Endodermal cell (in vitro differentiated cells): Measurements from ENCODE around the gene ZEB2. TPM values are rescaled to one million over a fixed set of nuclear protein-coding genes. Genes with fewer than 3 reads are reported as not detected.

Experiments
- DNase-seq: peaks from one replicate; pipeline ENCODE4 v3.0.0-alpha.2; 2017
- H3K27ac ChIP-seq: 2 replicates; pipeline ENCODE4 v1.5.1; 2013; ENCODE audit warnings: mild to moderate bottlenecking, low read depth, low read length, moderate library complexity
- H3K27me3 ChIP-seq: 2 replicates; pipeline ENCODE4 v1.6.1; 2013; ENCODE audit warnings: mild to moderate bottlenecking, low read length, moderate library complexity; ENCODE audit not compliant: insufficient read depth, control insufficient read depth, poor library complexity, severe bottlenecking
- H3K36me3 ChIP-seq: 2 replicates; pipeline ENCODE4 v1.7.0; 2013; ENCODE audit warnings: mild to moderate bottlenecking, low read length, moderate library complexity; ENCODE audit not compliant: control insufficient read depth, insufficient read depth
- H3K4me1 ChIP-seq: one replicate; pipeline ENCODE4 v1.7.0; 2013; ENCODE audit warnings: low read length; ENCODE audit not compliant: control insufficient read depth, insufficient read depth
- H3K4me3 ChIP-seq: 2 replicates; pipeline ENCODE4 v1.5.1; 2013; ENCODE audit warnings: mild to moderate bottlenecking, low read length, moderate library complexity
- H3K9ac ChIP-seq: 2 replicates; pipeline ENCODE4 v1.6.1; 2013; ENCODE audit warnings: mild to moderate bottlenecking, low read length, moderate library complexity; ENCODE audit not compliant: poor library complexity, severe bottlenecking; ENCODE audit errors: extremely low read depth
- H3K9me3 ChIP-seq: 2 replicates; pipeline ENCODE4 v1.6.1; 2013; ENCODE audit warnings: mild to moderate bottlenecking, low read length, moderate library complexity; ENCODE audit not compliant: control insufficient read depth
- H3K27ac Mint-ChIP-seq: 2 replicates; pipeline ENCODE4 v1.8.0; 2020; ENCODE audit warnings: mixed read lengths
- H3K27me3 Mint-ChIP-seq: 2 replicates; pipeline ENCODE4 v1.8.0; 2021; ENCODE audit warnings: mild to moderate bottlenecking, mixed read lengths; ENCODE audit not compliant: insufficient read depth
- H3K36me3 Mint-ChIP-seq: 2 replicates; pipeline ENCODE4 v1.8.0; 2020; ENCODE audit warnings: low read depth, mixed read lengths
- H3K4me1 Mint-ChIP-seq: 2 replicates; pipeline ENCODE4 v1.8.0; 2020; ENCODE audit warnings: mixed read lengths
- H3K4me3 Mint-ChIP-seq: 2 replicates; pipeline ENCODE4 v1.8.0; 2020; ENCODE audit warnings: mild to moderate bottlenecking, moderate library complexity, mixed read lengths
- H3K9me3 Mint-ChIP-seq: 2 replicates; pipeline ENCODE4 v1.8.0; 2020; ENCODE audit warnings: mild to moderate bottlenecking, mixed read lengths
- WGBS, 2 experiments: methylation state at CpG; one replicate each; pipeline versions ENCODE4 v1.1.5 to v1.1.7; 2013; ENCODE audit warnings: missing lambda C conversion rate in 2 of 2, mixed read lengths in 1 of 2; ENCODE audit not compliant: insufficient coverage in 1 of 2, insufficient read length in 1 of 2; 5-methylcytosine and 5-hydroxymethylcytosine counted together
- total RNA-seq, 2 donors: library from RNA; stranded (reverse); fragmentation: NEBNext Ultra II Directional in 1 of 2; extraction: Animal tissue kit (Norgen Biotek cat#: 25700) in 1 of 2; gene quantifications; 2 replicates in 1 of 2; 3 replicates in 1 of 2; pipeline ENCODE4 v1.2.1, GENCODE V29; 2021
- TF ChIP-seq, protein P1 (sequence below): fragments of 200-600 bp; sonication (generic); conservative IDR thresholded peaks from 2 replicates; pipeline ENCODE4 v1.5.0; 2021; ENCODE audit warnings: antibody characterized with exemption, mild to moderate bottlenecking

ZEB2 gene
- total RNA-seq, 2 donors from 2014 or later, result 0.29 to 0.31 TPM

DNA sequence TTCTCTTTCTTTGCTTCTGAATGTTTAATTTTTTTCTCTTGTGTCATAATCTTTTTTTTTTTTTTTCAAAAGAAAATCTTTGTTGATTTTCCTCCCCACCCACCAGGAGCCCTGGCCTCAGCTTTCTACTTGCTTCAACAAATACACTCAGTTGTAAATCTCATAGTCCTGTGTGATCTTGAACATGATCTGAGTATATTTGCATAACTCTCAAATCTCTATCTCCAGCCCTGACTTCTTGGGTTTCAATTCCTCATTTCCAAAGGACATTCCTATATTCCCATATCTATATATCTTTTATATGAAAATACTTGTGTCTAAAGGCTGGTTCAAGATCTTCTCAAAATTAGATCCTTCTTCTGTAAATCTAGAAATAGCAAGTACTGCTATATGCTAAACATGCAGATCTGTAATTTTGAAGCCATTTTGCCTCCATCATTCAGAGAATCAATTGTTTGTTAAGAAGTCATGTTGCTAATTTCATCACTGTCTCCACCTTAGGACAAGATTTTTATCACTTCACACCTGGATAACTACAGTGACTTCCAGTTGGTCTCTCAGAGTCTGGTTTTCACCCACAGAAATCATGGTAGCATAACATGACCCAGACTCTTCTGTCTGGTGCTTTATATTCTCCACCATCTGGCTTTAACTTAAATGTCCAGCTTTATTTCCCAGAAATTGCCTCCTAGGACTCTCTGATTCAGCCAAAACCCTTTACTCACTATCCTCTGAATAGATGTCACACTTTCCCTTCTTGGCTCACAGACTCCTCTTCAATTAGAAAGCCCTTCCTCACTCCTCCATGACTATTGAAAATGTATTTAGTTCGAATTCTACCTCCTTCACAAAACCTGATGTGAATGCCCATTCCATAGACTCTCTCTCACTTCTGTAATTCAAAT lies 98.1 kb downstream of the ZEB2 start:
- no peak overlapping the region for H3K9ac ChIP-seq
- no peak overlapping the region for H3K4me3 ChIP-seq
- no peaks in the 10 kb centered on the region for H3K9me3 Mint-ChIP-seq
- peaks cover 2% of the 10 kb centered on the region for H3K27me3 Mint-ChIP-seq
- no peaks in the 10 kb centered on the region for H3K36me3 ChIP-seq
- no peaks in the 10 kb centered on the region for H3K27me3 ChIP-seq
- H3K4me3 Mint-ChIP-seq, result no peak overlapping the region
- 92% methylated on average over 1 of the region's 1 CpG; no CpG with 5 or more reads in 1 of the 2 experiments for WGBS, 2 experiments
- H3K4me1 ChIP-seq, result peaks cover 4% of the 10 kb centered on the region
- H3K27ac ChIP-seq, result no peak overlapping the region
- TF ChIP-seq, protein P1, sequence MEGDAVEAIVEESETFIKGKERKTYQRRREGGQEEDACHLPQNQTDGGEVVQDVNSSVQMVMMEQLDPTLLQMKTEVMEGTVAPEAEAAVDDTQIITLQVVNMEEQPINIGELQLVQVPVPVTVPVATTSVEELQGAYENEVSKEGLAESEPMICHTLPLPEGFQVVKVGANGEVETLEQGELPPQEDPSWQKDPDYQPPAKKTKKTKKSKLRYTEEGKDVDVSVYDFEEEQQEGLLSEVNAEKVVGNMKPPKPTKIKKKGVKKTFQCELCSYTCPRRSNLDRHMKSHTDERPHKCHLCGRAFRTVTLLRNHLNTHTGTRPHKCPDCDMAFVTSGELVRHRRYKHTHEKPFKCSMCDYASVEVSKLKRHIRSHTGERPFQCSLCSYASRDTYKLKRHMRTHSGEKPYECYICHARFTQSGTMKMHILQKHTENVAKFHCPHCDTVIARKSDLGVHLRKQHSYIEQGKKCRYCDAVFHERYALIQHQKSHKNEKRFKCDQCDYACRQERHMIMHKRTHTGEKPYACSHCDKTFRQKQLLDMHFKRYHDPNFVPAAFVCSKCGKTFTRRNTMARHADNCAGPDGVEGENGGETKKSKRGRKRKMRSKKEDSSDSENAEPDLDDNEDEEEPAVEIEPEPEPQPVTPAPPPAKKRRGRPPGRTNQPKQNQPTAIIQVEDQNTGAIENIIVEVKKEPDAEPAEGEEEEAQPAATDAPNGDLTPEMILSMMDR, result no peak
- no peaks in the 10 kb centered on the region for H3K36me3 Mint-ChIP-seq
- H3K27ac Mint-ChIP-seq, result no peak overlapping the region
- DNase-seq, result no peak
- peaks cover 13% of the 10 kb centered on the region for H3K4me1 Mint-ChIP-seq
- no peaks in the 10 kb centered on the region for H3K9me3 ChIP-seq

DNA sequence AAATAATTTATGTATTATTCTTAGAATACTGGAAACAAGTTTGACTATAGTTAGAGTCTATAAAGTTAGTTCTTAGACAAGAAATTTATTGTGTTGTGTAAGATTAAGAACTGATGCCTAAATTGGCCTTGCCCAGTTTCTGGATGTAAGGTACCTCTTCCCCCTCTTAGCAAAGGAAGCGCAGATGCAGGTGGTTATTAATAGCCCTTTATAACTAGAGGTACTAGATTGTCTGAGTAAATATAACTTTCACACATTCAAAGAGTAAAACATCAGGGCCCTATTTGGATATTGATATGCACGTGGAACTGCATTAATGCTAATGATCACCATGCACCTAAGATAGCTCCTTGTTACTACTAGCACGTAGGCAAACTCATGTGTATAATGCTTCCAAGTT lies 100.7 kb downstream of the ZEB2 start:
- Mint-ChIP-seq H3K9me3 (no peaks in the 10 kb centered on the region), H3K27ac (no peak overlapping the region), H3K4me1 (peaks cover 2% of the 10 kb centered on the region), H3K4me3 (no peak overlapping the region), H3K27me3 (peaks cover 2% of the 10 kb centered on the region), H3K36me3 (no peaks in the 10 kb centered on the region)
- Histone ChIP-seq H3K36me3 (no peaks in the 10 kb centered on the region), H3K4me3 (no peak overlapping the region), H3K27ac (no peak overlapping the region), H3K4me1 (no peaks in the 10 kb centered on the region), H3K27me3 (no peaks in the 10 kb centered on the region), H3K9me3 (no peaks in the 10 kb centered on the region), H3K9ac (no peak overlapping the region)
- DNase-seq, result no peak
- 92 to 100% methylated on average over 2 to 3 of the region's 3 CpGs for WGBS, 2 experiments
- TF ChIP-seq, protein P1, result no peak

DNA sequence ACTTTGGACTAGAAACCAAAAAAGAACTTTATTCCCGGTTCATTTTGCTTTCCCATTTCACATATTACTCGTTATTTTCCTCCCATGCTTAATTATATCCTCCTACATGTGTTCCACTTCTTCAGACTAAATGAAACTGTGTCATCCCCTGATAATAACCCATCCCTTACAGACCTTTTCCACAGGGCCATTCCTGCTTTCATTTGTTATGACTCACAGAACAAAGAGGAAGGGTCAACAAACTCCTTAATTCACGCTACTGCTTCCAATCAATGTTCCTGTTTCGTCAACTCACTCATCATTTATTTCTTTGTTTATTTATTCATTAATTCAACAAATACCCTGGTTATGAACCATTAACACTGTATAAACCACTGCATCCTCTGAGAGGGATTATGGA lies 104.5 kb downstream of the ZEB2 start:
- no peak for DNase-seq
- 90 to 100% methylated on average over 2 to 4 of the region's 4 CpGs for WGBS, 2 experiments
- no peak overlapping the region for H3K9ac ChIP-seq
- no peaks in the 10 kb centered on the region for H3K9me3 ChIP-seq
- H3K36me3 ChIP-seq, result no peaks in the 10 kb centered on the region
- Mint-ChIP-seq H3K27me3 (peaks cover under 1% of the 10 kb centered on the region), H3K9me3 (no peaks in the 10 kb centered on the region), H3K4me1 (no peaks in the 10 kb centered on the region), H3K36me3 (no peaks in the 10 kb centered on the region), H3K4me3 (no peak overlapping the region), H3K27ac (no peak overlapping the region)
- H3K27me3 ChIP-seq, result no peaks in the 10 kb centered on the region
- H3K4me1 ChIP-seq, result no peaks in the 10 kb centered on the region
- TF ChIP-seq, protein P1, result no peak
- H3K4me3 ChIP-seq, result no peak overlapping the region
- H3K27ac ChIP-seq, result no peak overlapping the region
